Hepatocyte (in vitro differentiated cells): Measurements from ENCODE around the gene SORCS3. TPM values are rescaled to one million over a fixed set of nuclear protein-coding genes. Genes with fewer than 3 reads are reported as not detected.

Experiments
- DNase-seq: peaks from one replicate; pipeline ENCODE4 v3.0.0-alpha.2; 2016; ENCODE audit warnings: low spot score
- H2AFZ ChIP-seq: fragments of 200-600 bp; sonication (generic); 2 replicates; pipeline ENCODE4 v1.6.0; 2016; ENCODE audit warnings: antibody characterized with exemption, mild to moderate bottlenecking
- H3K27ac ChIP-seq: fragments of 200-600 bp; sonication (generic); 2 replicates; pipeline ENCODE4 v1.5.1; 2016; ENCODE audit warnings: mild to moderate bottlenecking
- H3K27me3 ChIP-seq: fragments of 200-600 bp; sonication (generic); 2 replicates; pipeline ENCODE4 v1.6.1; 2016
- H3K36me3 ChIP-seq: fragments of 200-600 bp; sonication (generic); replicated peaks from 2 replicates; pipeline ENCODE4 v1.5.1; 2016; ENCODE audit warnings: low read depth; ENCODE audit not compliant: insufficient read depth
- H3K4me1 ChIP-seq: fragments of 200-600 bp; sonication (generic); 2 replicates; pipeline ENCODE4 v1.5.1; 2016; ENCODE audit warnings: mild to moderate bottlenecking, moderate library complexity; ENCODE audit not compliant: insufficient read depth
- H3K4me2 ChIP-seq: fragments of 200-600 bp; sonication (generic); 2 replicates; pipeline ENCODE4 v1.6.0; 2016
- H3K4me3 ChIP-seq: fragments of 200-600 bp; sonication (generic); 2 replicates; pipeline ENCODE4 v1.5.1; 2016; ENCODE audit warnings: mild to moderate bottlenecking
- H3K79me2 ChIP-seq: fragments of 200-600 bp; sonication (generic); 2 replicates; pipeline ENCODE4 v1.6.0; 2017; ENCODE audit warnings: mild to moderate bottlenecking
- H3K9me2 ChIP-seq: fragments of 200-600 bp; sonication (generic); replicated peaks from 2 replicates; pipeline ENCODE4 v1.6.0; 2017; ENCODE audit warnings: mild to moderate bottlenecking; ENCODE audit not compliant: insufficient read depth
- H3K9me3 ChIP-seq: fragments of 200-600 bp; sonication (generic); 2 replicates; pipeline ENCODE4 v1.5.1; 2016; ENCODE audit warnings: low read depth, mild to moderate bottlenecking
- H4K20me1 ChIP-seq: fragments of 200-600 bp; sonication (generic); 2 replicates; pipeline ENCODE4 v1.6.0; 2016; ENCODE audit warnings: mild to moderate bottlenecking; ENCODE audit not compliant: insufficient read depth, poor library complexity, severe bottlenecking
- CTCF ChIP-seq: fragments of 200-600 bp; sonication (generic); IDR thresholded peaks from 2 replicates; pipeline ENCODE4 v1.5.1; 2016; ENCODE audit warnings: antibody characterized with exemption, mild to moderate bottlenecking; ENCODE audit not compliant: poor library complexity
- EZH2 ChIP-seq: fragments of 200-600 bp; sonication (generic); IDR thresholded peaks from 2 replicates; pipeline ENCODE4 v1.6.1; 2016; ENCODE audit warnings: antibody characterized with exemption, mild to moderate bottlenecking, borderline replicate concordance
- EZH2phosphoT487 ChIP-seq: fragments of 200-600 bp; sonication (generic); IDR thresholded peaks from one replicate; pipeline ENCODE4 v1.6.1; 2018; ENCODE audit warnings: antibody characterized with exemption, mild to moderate bottlenecking, low read depth, moderate library complexity; ENCODE audit not compliant: unreplicated experiment, severe bottlenecking
- WGBS: methylation state at CpG from one replicate; pipeline ENCODE4 v1.1.6; 2016; ENCODE audit warnings: low lambda C conversion rate; ENCODE audit errors: missing lambda C conversion rate; 5-methylcytosine and 5-hydroxymethylcytosine counted together
- polyA plus RNA-seq: library from polyadenylated mRNA; unstranded; fragments of >200 nt; fragmentation: Nextera tagmentation; extraction: Ambion mirVana; gene quantifications from 2 replicates; pipeline ENCODE4 v1.2.1, GENCODE V29; 2016
- total RNA-seq: library from RNA; depleted of rRNA; stranded (reverse); fragments of >200 nt; gene quantifications from 2 replicates; pipeline ENCODE4 v1.2.3, GENCODE V29; 2014

SORCS3 gene
- total and polyA plus RNA-seq, 2 experiments from 2014 or later = 0.59 to 0.80 TPM

GRCh38 chr10:105292236-105292635 is 651.1 kb downstream of the SORCS3 start:
- Histone ChIP-seq H3K9me3 (no peaks in the 10 kb centered on the region), H3K4me2 (no peak overlapping the region), H3K9me2 (no peaks in the 10 kb centered on the region), H3K36me3 (no peaks in the 10 kb centered on the region), H3K27me3 (no peaks in the 10 kb centered on the region), H3K4me1 (no peaks in the 10 kb centered on the region), H3K4me3 (no peak overlapping the region), H3K27ac (no peak overlapping the region), H3K79me2 (no peaks in the 10 kb centered on the region), H4K20me1 (no peaks in the 10 kb centered on the region), H2AFZ (no peak overlapping the region)
- TF ChIP-seq EZH2phosphoT487 = no peak
- no peak for TF ChIP-seq CTCF
- no peak for TF ChIP-seq EZH2
- no peak for DNase-seq
- WGBS = 90% methylated on average over 3 of the region's 3 CpGs
